K562 (cell line): ENCODE data around the gene MATCAP1. TPM values are rescaled to one million over a fixed set of nuclear protein-coding genes. Genes with fewer than 3 reads are reported as not detected.
A peak's percentile ranks its signal among the peaks of the same experiment; 100 is the strongest.

Experiments
- BCL6 ChIP-seq: fragments of 250-450 bp; sonication (Bioruptor Pico); IDR thresholded peaks from 2 replicates; pipeline ENCODE4 v1.4.0; 2020
- BRD4 ChIP-seq: fragments of 200-600 bp; sonication (generic); IDR thresholded peaks from 2 replicates; pipeline ENCODE4 v1.6.1; 2017; ENCODE audit warnings: inconsistent platforms
- CBX3 ChIP-seq, 2 experiments: IDR thresholded peaks; 1 replicate in 1 of 2; 2 replicates in 1 of 2; pipeline ENCODE4 v1.6.1; 2012; ENCODE audit warnings: inconsistent platforms in 2 of 2, low read length in 2 of 2, borderline replicate concordance in 1 of 2, control low read depth in 1 of 2
- ELF4 ChIP-seq: fragments of 450-650 bp; formaldehyde crosslinking; IDR thresholded peaks from 2 replicates; pipeline ENCODE4 v1.4.0; 2022; ENCODE audit warnings: missing genetic modification characterization
- GABPB1 ChIP-seq: sonication (generic); formaldehyde crosslinking; IDR thresholded peaks from 2 replicates; pipeline ENCODE4 v1.8.0; 2022; ENCODE audit warnings: mild to moderate bottlenecking, missing genetic modification reagents
- NR3C1 ChIP-seq: sonication (generic); formaldehyde crosslinking; IDR thresholded peaks from 2 replicates; pipeline ENCODE4 v1.8.1; 2022; ENCODE audit warnings: missing genetic modification reagents
- PTBP1 ChIP-seq: fragments of 200-400 bp; formaldehyde crosslinking; IDR thresholded peaks from 2 replicates; pipeline ENCODE4 v1.6.1; 2017; ENCODE audit warnings: low read depth, low read length
- PTTG1 ChIP-seq: fragments of 450-650 bp; IDR thresholded peaks from 2 replicates; pipeline ENCODE4 v1.6.1; 2016; ENCODE audit warnings: low read depth, mild to moderate bottlenecking, missing genetic modification characterization, missing compliant biosample characterization
- RBM34 ChIP-seq: fragments of 200-400 bp; formaldehyde crosslinking; IDR thresholded peaks from 2 replicates; pipeline ENCODE4 v1.6.1; 2018; ENCODE audit warnings: low read length, borderline replicate concordance; ENCODE audit not compliant: insufficient read depth
- SMC3 ChIP-seq: conservative IDR thresholded peaks from 2 replicates; pipeline ENCODE4 v1.6.1; 2011; ENCODE audit warnings: low read depth, low read length, improper control_type of control experiment; ENCODE audit not compliant: insufficient read depth
- SNRNP70 ChIP-seq: fragments of 200-400 bp; formaldehyde crosslinking; optimal IDR thresholded peaks from 2 replicates; pipeline ENCODE3; 2017; ENCODE audit warnings: low read depth, low read length
- ZFP36 ChIP-seq: fragments of 150-350 bp; IDR thresholded peaks from 2 replicates; pipeline ENCODE4 v1.6.1; 2018; ENCODE audit warnings: low read length, low read depth; ENCODE audit not compliant: partially characterized antibody
- ZNF583 ChIP-seq: fragments of 250-450 bp; sonication (Bioruptor Pico); IDR thresholded peaks from 2 replicates; pipeline ENCODE4 v1.4.0; 2020
- polyA plus RNA-seq, 8 experiments: library from polyadenylated mRNA; depleted of rRNA in 4 of 8; stranded (reverse) in 5 of 8; unstranded in 3 of 8; fragments of >200 nt; fragmentation: Nextera tagmentation in 2 of 8; fragmentation: Illumina TruSeq in 1 of 8; extraction: Ambion mirVana in 2 of 8; extraction: Trizol in 1 of 8; gene quantifications; 2 replicates each; pipeline versions ENCODE4 v1.2.1 to v1.2.3, GENCODE V29; 2011 to 2014; ENCODE audit warnings: inconsistent platforms in 1 of 8, missing spikeins in 1 of 8
- total RNA-seq, 7 experiments: library from RNA; depleted of rRNA in 6 of 7; stranded (reverse); fragments of >200 nt in 6 of 7; fragmentation: Illumina TruSeq in 2 of 7; extraction: Trizol in 2 of 7; gene quantifications; 2 replicates each; pipeline versions ENCODE4 v1.2.1 to v1.2.3, GENCODE V29; 2011 to 2021; ENCODE audit warnings: low replicate concordance in 1 of 7
- TF ChIP-seq, protein P1 (sequence below): fragments of 250-450 bp; sonication (Bioruptor Pico); IDR thresholded peaks from 2 replicates; pipeline ENCODE4 v1.4.0; 2020
- TF ChIP-seq, protein P2 (sequence below): fragments of 250-450 bp; sonication (Bioruptor Pico); IDR thresholded peaks from 2 replicates; pipeline ENCODE4 v1.5.0; 2021
- TF ChIP-seq, protein P3 (sequence below), 2 experiments: fragments of 450-650 bp in 1 of 2; IDR thresholded peaks; 2 replicates each; pipeline ENCODE4 v1.6.1; 2011 to 2017; ENCODE audit warnings: low read depth in 2 of 2, antibody characterized with exemption in 1 of 2, borderline replicate concordance in 1 of 2, low read length in 1 of 2, mild to moderate bottlenecking in 1 of 2, mixed read lengths in 1 of 2; ENCODE audit not compliant: control insufficient read depth in 1 of 2

Gene MATCAP1
- total and polyA plus RNA-seq, 9 of the 15 experiments (the other 6 are each of a cell fraction or from before 2014, with no cell fraction given), result 3.4 to 20.5 (median 10.3) TPM

DNA sequence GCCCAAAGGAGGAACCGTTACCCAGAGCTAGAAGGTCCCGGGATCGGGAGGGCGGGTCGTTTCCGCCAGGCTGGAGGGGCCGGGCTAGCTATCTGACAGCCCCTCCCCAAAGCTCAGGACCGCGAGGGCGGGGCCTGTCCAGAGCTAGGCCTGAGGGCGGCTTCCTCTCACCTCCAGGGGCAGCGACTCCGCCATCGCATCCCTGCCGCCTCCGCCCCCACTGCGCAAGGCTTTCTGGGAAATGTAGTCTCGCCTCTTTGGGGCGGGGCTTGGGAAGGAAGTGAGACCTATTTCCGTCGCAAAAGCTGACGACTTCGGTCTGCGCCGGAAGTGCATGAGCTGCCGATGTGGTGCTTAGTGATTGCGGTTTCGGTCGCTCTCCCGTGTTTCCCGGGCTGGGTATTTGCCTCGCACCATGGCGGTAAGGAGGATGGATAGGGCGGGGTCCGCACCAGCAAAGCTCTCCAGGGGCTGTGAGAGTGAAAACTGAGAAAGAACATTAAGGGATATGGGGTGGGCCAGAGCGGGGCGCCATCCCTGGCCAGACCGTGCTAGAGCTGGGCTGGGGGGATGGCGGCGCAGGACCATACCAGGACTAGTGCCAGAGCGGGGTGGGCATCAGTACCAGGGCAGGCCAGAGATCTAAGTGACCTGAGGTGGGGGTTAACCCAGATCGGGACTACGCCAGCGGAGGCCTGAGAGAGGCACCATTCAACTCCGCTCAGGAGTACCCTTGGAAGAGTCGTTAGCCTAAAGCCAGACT is 43.2 kb upstream of the MATCAP1 start, which contains the start of gene TMEM208 (continued):
- TF ChIP-seq PTBP1 (no peak), SNRNP70 (no peak), ZNF583 (CRISPR knock-in tag) (no peak), CBX3 (IDR thresholded peaks at IDR 0.05; ENCODE audit: borderline replicate concordance in 1 of 2, low read length in 2 of 2) (peak in 1 of 2 experiments; percentile 21; a peak in 1 of 3 replicates), ZFP36 (peak; percentile 14), PTTG1 (tag) (no peak), GABPB1 (CRISPR knock-in tag) (peak; percentile 100), NR3C1 (CRISPR knock-in tag) (no peak), RBM34 (no peak), SMC3 (0 out of 2 replicates have a peak, but pooled peaks have one; percentile 33), BCL6 (CRISPR knock-in tag) (no peak), ELF4 (CRISPR knock-in tag) (peak; percentile 75), BRD4 (no peak)
- TF ChIP-seq, protein P1, sequence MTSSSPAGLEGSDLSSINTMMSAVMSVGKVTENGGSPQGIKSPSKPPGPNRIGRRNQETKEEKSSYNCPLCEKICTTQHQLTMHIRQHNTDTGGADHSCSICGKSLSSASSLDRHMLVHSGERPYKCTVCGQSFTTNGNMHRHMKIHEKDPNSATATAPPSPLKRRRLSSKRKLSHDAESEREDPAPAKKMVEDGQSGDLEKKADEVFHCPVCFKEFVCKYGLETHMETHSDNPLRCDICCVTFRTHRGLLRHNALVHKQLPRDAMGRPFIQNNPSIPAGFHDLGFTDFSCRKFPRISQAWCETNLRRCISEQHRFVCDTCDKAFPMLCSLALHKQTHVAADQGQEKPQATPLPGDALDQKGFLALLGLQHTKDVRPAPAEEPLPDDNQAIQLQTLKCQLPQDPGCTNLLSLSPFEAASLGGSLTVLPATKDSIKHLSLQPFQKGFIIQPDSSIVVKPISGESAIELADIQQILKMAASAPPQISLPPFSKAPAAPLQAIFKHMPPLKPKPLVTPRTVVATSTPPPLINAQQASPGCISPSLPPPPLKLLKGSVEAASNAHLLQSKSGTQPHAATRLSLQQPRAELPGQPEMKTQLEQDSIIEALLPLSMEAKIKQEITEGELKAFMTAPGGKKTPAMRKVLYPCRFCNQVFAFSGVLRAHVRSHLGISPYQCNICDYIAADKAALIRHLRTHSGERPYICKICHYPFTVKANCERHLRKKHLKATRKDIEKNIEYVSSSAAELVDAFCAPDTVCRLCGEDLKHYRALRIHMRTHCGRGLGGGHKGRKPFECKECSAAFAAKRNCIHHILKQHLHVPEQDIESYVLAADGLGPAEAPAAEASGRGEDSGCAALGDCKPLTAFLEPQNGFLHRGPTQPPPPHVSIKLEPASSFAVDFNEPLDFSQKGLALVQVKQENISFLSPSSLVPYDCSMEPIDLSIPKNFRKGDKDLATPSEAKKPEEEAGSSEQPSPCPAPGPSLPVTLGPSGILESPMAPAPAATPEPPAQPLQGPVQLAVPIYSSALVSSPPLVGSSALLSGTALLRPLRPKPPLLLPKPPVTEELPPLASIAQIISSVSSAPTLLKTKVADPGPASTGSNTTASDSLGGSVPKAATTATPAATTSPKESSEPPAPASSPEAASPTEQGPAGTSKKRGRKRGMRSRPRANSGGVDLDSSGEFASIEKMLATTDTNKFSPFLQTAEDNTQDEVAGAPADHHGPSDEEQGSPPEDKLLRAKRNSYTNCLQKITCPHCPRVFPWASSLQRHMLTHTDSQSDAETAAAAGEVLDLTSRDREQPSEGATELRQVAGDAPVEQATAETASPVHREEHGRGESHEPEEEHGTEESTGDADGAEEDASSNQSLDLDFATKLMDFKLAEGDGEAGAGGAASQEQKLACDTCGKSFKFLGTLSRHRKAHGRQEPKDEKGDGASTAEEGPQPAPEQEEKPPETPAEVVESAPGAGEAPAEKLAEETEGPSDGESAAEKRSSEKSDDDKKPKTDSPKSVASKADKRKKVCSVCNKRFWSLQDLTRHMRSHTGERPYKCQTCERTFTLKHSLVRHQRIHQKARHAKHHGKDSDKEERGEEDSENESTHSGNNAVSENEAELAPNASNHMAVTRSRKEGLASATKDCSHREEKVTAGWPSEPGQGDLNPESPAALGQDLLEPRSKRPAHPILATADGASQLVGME (CRISPR knock-in tag), result no peak
- TF ChIP-seq, protein P2, sequence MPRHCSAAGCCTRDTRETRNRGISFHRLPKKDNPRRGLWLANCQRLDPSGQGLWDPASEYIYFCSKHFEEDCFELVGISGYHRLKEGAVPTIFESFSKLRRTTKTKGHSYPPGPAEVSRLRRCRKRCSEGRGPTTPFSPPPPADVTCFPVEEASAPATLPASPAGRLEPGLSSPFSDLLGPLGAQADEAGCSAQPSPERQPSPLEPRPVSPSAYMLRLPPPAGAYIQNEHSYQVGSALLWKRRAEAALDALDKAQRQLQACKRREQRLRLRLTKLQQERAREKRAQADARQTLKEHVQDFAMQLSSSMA, result no peak
- TF ChIP-seq, protein P3, sequence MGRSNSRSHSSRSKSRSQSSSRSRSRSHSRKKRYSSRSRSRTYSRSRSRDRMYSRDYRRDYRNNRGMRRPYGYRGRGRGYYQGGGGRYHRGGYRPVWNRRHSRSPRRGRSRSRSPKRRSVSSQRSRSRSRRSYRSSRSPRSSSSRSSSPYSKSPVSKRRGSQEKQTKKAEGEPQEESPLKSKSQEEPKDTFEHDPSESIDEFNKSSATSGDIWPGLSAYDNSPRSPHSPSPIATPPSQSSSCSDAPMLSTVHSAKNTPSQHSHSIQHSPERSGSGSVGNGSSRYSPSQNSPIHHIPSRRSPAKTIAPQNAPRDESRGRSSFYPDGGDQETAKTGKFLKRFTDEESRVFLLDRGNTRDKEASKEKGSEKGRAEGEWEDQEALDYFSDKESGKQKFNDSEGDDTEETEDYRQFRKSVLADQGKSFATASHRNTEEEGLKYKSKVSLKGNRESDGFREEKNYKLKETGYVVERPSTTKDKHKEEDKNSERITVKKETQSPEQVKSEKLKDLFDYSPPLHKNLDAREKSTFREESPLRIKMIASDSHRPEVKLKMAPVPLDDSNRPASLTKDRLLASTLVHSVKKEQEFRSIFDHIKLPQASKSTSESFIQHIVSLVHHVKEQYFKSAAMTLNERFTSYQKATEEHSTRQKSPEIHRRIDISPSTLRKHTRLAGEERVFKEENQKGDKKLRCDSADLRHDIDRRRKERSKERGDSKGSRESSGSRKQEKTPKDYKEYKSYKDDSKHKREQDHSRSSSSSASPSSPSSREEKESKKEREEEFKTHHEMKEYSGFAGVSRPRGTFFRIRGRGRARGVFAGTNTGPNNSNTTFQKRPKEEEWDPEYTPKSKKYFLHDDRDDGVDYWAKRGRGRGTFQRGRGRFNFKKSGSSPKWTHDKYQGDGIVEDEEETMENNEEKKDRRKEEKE (IDR thresholded peaks at IDR 0.05; ENCODE audit: borderline replicate concordance in 1 of 2, control insufficient read depth in 1 of 2, low read depth in 2 of 2, low read length in 1 of 2), result no peak
